ENCODE data around the gene WDFY4. TPM values are rescaled to one million over a fixed set of nuclear protein-coding genes. Genes with fewer than 3 reads are reported as not detected.

The WDFY4 gene
- total and polyA plus RNA-seq, 9 of the 15 experiments (the other 6 are each of a cell fraction or from before 2014, with no cell fraction given): 0.01 to 0.02 (median 0.01) TPM; not detected in 6

DNA sequence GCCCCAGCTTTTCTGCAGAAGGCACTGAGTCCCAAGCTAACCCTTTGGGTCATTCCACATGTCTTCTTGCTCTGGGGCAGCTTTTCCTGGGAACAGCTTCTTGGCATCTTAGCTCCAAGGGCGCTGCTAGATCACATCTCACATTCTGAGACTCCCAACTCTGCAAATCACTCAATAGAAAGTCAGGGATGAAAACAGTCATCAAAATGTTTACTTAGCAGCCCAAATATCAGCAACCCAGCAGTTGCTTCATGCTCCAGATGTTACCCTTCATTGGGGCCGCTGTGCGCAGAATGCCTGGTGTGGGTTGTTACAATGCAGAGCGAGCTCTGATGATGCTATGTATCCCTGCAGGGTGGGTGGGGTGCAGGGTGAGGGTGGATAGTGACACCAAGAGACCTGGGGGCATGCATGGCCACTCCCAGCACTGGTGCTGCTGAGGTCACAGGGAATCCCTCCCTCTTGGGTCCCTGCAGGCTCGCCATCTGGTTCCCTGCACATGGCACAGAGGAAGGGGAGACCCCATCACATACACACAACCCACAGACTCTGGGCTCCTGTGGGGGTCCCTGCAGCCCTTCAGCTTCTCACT lies 19.0 kb downstream of the WDFY4 start (continued):
- no peak for TF ChIP-seq ZNF592 (IDR thresholded peaks at IDR 0.05)

- H3K27ac ChIP-seq (ENCODE audit: extremely low read depth, low read depth, low read length): no peak overlapping the region
- H3K27me3 ChIP-seq (ENCODE audit: control insufficient read depth in 2 of 2, insufficient read depth in 2 of 2, low read length in 2 of 2): peaks cover 3 to 24% of the 10 kb centered on the region in 2 experiments; a peak in 2 of 5 replicates
- no peaks in the 10 kb centered on the region for H3K36me3 ChIP-seq (ENCODE audit: control insufficient read depth, insufficient read depth, low read length)
- H3K79me2 ChIP-seq (ENCODE audit: control insufficient read depth, insufficient read depth, low read length): no peaks in the 10 kb centered on the region
- no peaks in the 10 kb centered on the region for H3K9me1 ChIP-seq (ENCODE audit: control insufficient read depth, insufficient read depth, low read length)
- WGBS (ENCODE audit: insufficient coverage, low coverage, missing lambda C conversion rate): 0% methylated on average over 5 of the region's 5 CpGs
- CTCF ChIA-PET (ENCODE audit: low intra/inter-chr PET ratio): no interaction called here
- FAIRE-seq: no peak
- H3K4me3 ChIP-seq: no peak overlapping the region
- H3K4me2 ChIP-seq (ENCODE audit: insufficient read depth, low read length): no peak overlapping the region
- intact Hi-C loops (cut with micrococcal nuclease) (no loop called here), in situ Hi-C loops (cut with MboI) (no loop called here)
- DNase-seq (ENCODE audit: extremely low read depth in 1 of 4, low spot score in 3 of 4): no peak
- no peak overlapping the region for H2AFZ ChIP-seq (ENCODE audit: low read depth, low read length)
- POLR2A ChIA-PET: interaction anchor here (0.6 kb wide), 1 partner anchor 408 kb away, joined by 3 read pairs; no protein-coding TSS in a partner anchor
- no peaks in the 10 kb centered on the region for H3K9me3 ChIP-seq (replicated peaks; ENCODE audit: control insufficient read depth, insufficient read depth, low read depth, low read length)
- H3K9ac ChIP-seq (ENCODE audit: insufficient read depth in 1 of 2, low read depth in 2 of 2, low read length in 2 of 2): no peak overlapping the region
- H3K4me1 ChIP-seq (replicated peaks in 1 of 2; ENCODE audit: control insufficient read depth in 2 of 2, insufficient read depth in 2 of 2, low read length in 2 of 2): peaks cover 0 to 3% of the 10 kb centered on the region in 2 experiments; a peak in 2 of 5 replicates
- 0 out of 2 replicates have a peak, but pooled peaks cover 1% of the 10 kb centered on the region for H4K20me1 ChIP-seq (replicated peaks; ENCODE audit: control insufficient read depth, insufficient read depth, low read length)
- ATAC-seq: no peak
- TF ChIP-seq ZBTB12 (CRISPR knock-in tag; IDR thresholded peaks at IDR 0.05) (no peak), RBM15 (IDR thresholded peaks at IDR 0.05; ENCODE audit: insufficient read depth, low read length) (no peak), ZNF830 (CRISPR knock-in tag; IDR thresholded peaks at IDR 0.05) (no peak)
- BruUV-seq (replicated peaks): no TSS peak
Measured at GRCh38 chr10:48704156-48704555, 19.5 kb downstream of the WDFY4 start.
